ENCODE results near the gene DTHD1. TPM values are rescaled to one million over a fixed set of nuclear protein-coding genes. Genes with fewer than 3 reads are reported as not detected.

Gene DTHD1
- total and polyA plus RNA-seq, 10 donors: 0.18 to 12.2 (median 8.7) TPM

DNA sequence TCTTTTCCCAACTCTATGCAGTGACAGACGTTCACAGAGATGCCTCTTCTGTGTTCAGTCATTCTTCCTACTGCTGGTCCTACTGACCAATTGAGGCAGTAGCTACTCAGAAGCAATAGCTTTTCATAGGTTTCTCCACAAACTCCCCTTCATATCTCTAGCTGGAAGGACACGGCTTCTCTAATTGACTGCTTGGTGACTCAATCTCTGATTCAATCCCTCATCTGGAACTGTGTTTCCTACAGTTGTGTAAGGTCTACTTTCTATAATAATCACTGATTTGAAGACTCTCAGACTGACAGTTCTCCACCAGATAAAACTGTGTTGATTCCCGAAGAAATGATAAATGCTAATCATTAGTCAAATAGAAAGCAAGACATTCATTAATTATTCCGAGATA is 111.5 kb downstream of the DTHD1 start:
- intact Hi-C loops (cut with DNase I; ENCODE audit: low total_unique reads): loop anchor here (5.0 kb wide), 1 partner anchor 46 kb away; no protein-coding TSS in a partner anchor

More for the DNA sequence above, 111.5 kb downstream of the DTHD1 start:
- Histone ChIP-seq H3K36me3 (no peaks in the 10 kb centered on the region), H3K4me3 (no peak overlapping the region), H3K9me3 (no peaks in the 10 kb centered on the region), H3K4me1 (no peaks in the 10 kb centered on the region), H3K27me3 (replicated peaks in 1 of 7) (peaks cover 0 to 15% (median 0%) of the 10 kb centered on the region in 7 donors), H3K27ac (no peak overlapping the region)
- TF ChIP-seq POLR2AphosphoS5 (IDR thresholded peaks at IDR 0.05) (no peak), POLR2A (IDR thresholded peaks at IDR 0.05) (no peak)
- TF ChIP-seq, protein P1, sequence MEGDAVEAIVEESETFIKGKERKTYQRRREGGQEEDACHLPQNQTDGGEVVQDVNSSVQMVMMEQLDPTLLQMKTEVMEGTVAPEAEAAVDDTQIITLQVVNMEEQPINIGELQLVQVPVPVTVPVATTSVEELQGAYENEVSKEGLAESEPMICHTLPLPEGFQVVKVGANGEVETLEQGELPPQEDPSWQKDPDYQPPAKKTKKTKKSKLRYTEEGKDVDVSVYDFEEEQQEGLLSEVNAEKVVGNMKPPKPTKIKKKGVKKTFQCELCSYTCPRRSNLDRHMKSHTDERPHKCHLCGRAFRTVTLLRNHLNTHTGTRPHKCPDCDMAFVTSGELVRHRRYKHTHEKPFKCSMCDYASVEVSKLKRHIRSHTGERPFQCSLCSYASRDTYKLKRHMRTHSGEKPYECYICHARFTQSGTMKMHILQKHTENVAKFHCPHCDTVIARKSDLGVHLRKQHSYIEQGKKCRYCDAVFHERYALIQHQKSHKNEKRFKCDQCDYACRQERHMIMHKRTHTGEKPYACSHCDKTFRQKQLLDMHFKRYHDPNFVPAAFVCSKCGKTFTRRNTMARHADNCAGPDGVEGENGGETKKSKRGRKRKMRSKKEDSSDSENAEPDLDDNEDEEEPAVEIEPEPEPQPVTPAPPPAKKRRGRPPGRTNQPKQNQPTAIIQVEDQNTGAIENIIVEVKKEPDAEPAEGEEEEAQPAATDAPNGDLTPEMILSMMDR (IDR thresholded peaks at IDR 0.05 in 8 of 11, conservative IDR thresholded peaks at IDR 0.05 in 3 of 11): no peak
- DNase-seq: no peak
- 81 to 89% (median 84%) methylated on average over 4 of the region's 4 CpGs for WGBS, 5 donors

Other genes starting within 250 kb of the DTHD1 start
- gene ARAP2, start 37.1 kb upstream of the DTHD1 start, total RNA-seq: 100 to 1,000 TPM in 2 of 7 donors, 10 to 100 TPM in 5; 51.9 to 161 (median 71.6) TPM
- gene ARAP2, start 37.1 kb upstream of the DTHD1 start, polyA plus RNA-seq: 1 to 10 TPM; 6.8 to 9.5 (median 7.7) TPM